HUES64 (cell line): Measurements from ENCODE around the gene KCNK7.
A peak's percentile ranks its signal among the peaks of the same experiment; 100 is the strongest.

ENCODE experiments used
- H3K27ac ChIP-seq: 2 replicates; pipeline ENCODE4 v1.7.0; 2013; ENCODE audit warnings: low read depth, low read length, inconsistent platforms
- H3K27me3 ChIP-seq: 2 replicates; pipeline ENCODE4 v1.6.1; 2013; ENCODE audit warnings: mild to moderate bottlenecking, low read length; ENCODE audit not compliant: insufficient read depth
- H3K36me3 ChIP-seq: 2 replicates; pipeline ENCODE4 v1.6.1; 2013; ENCODE audit warnings: mild to moderate bottlenecking, low read length; ENCODE audit not compliant: insufficient read depth
- H3K4me1 ChIP-seq: 2 replicates; pipeline ENCODE4 v1.6.1; 2013; ENCODE audit warnings: mild to moderate bottlenecking, low read length, moderate library complexity; ENCODE audit not compliant: insufficient read depth
- H3K4me3 ChIP-seq: 2 replicates; pipeline ENCODE4 v1.5.1; 2013; ENCODE audit warnings: mild to moderate bottlenecking, low read length, moderate library complexity
- H3K9ac ChIP-seq: 2 replicates; pipeline ENCODE4 v1.6.1; 2013; ENCODE audit warnings: mild to moderate bottlenecking, low read depth, low read length
- H3K9me3 ChIP-seq: 2 replicates; pipeline ENCODE4 v1.6.1; 2013; ENCODE audit warnings: low read depth, low read length; ENCODE audit not compliant: insufficient read depth
- WGBS: fragments of 150-250, 120-280 bp; methylation state at CpG from one replicate; pipeline ENCODE4 v1.1.7; 2013; ENCODE audit warnings: missing lambda C conversion rate; 5-methylcytosine and 5-hydroxymethylcytosine counted together

The KCNK7 gene

GRCh38 chr11:65592858-65593517, 2.6 kb downstream of the KCNK7 start:
- Histone ChIP-seq H3K36me3 (peaks cover 4% of the 10 kb centered on the region; the same call in 1 of the 2 replicates), H3K4me3 (peak overlapping the region; percentile 62), H3K9me3 (no peaks in the 10 kb centered on the region), H3K27ac (no peak overlapping the region), H3K9ac (no peak overlapping the region), H3K4me1 (0 out of 2 replicates have a peak, but pooled peaks cover 3% of the 10 kb centered on the region), H3K27me3 (peaks cover 44% of the 10 kb centered on the region)
- 65% methylated on average over 22 of the region's 22 CpGs for WGBS

- Histone ChIP-seq H3K9ac (peak overlapping the region; percentile 47), H3K27me3 (peaks cover 46% of the 10 kb centered on the region), H3K4me1 (0 out of 2 replicates have a peak, but pooled peaks cover 3% of the 10 kb centered on the region), H3K4me3 (peak overlapping the region; percentile 62), H3K27ac (no peak overlapping the region), H3K9me3 (no peaks in the 10 kb centered on the region), H3K36me3 (no peaks in the 10 kb centered on the region)
- 3% methylated on average over 106 of the region's 106 CpGs for WGBS
Observed at GRCh38 chr11:65591939-65592857, 3.4 kb downstream of the KCNK7 start.

GRCh38 chr11:65590240-65590738, 5.3 kb downstream of the KCNK7 start:
- Histone ChIP-seq H3K27me3 (peaks cover 63% of the 10 kb centered on the region), H3K4me1 (0 out of 2 replicates have a peak, but pooled peaks cover 3% of the 10 kb centered on the region), H3K36me3 (no peaks in the 10 kb centered on the region), H3K9me3 (no peaks in the 10 kb centered on the region), H3K27ac (no peak overlapping the region), H3K4me3 (no peak overlapping the region), H3K9ac (no peak overlapping the region)
- 87% methylated on average over 8 of the region's 8 CpGs for WGBS

- no peak overlapping the region for H3K9ac ChIP-seq
- 0 out of 2 replicates have a peak, but pooled peaks cover 3% of the 10 kb centered on the region for H3K4me1 ChIP-seq
- H3K9me3 ChIP-seq: no peaks in the 10 kb centered on the region
- H3K27me3 ChIP-seq: peaks cover 69% of the 10 kb centered on the region
- no peak overlapping the region for H3K27ac ChIP-seq
- WGBS: 84% methylated on average over 9 of the region's 9 CpGs
- no peaks in the 10 kb centered on the region for H3K36me3 ChIP-seq
- no peak overlapping the region for H3K4me3 ChIP-seq
Observed at GRCh38 chr11:65589444-65590239, 6.0 kb downstream of the KCNK7 start.

DNA sequence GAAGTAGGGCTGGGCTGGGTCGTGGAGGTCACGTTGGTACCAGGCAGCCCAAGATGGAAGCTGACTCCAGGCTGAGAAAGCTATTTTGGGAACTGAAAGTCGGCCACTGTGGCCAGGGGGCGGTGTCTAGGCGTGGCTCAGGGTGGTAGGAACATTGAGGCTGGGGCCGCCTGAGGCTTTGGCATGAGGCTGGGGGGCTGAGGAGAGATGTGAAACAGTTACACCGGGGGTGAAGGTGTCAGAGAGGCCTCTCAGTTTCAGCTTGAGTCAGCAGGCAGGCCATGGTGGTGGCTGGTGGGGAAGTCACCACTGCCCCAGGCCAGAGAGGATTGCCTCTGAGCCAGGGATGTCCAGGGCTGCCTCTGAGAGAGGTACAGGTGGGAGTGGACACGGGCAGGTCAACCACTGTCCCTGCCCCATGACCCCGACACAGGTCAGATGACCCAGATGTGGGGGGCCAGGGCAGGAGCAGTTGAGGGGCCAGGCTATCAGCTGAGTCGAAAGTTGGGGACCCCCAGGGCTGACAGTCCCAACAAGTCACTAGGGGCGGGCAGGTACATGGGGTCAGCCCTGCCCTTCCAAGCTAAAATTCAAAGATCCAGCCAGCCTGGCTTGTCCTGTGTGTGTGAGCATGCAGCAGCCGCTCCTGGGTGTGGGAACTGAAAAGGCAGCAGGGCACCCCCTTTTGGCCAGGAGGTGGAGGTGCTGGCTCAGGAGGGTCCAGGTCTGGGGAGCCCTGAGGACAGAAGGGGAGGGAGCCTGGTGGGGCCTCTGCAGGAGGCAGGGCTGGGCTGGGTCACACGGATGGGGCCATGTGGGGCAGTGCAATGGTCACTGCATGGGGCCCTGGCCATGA, 7.2 kb downstream of the KCNK7 start:
- H3K27ac ChIP-seq: no peak overlapping the region

GRCh38 chr11:65586676-65587075, 8.9 kb downstream of the KCNK7 start:
- no peak overlapping the region for H3K4me3 ChIP-seq
- H3K9ac ChIP-seq: no peak overlapping the region
- no peaks in the 10 kb centered on the region for H3K9me3 ChIP-seq
- H3K4me1 ChIP-seq: 0 out of 2 replicates have a peak, but pooled peaks cover 3% of the 10 kb centered on the region
- H3K36me3 ChIP-seq: no peaks in the 10 kb centered on the region
- no peak overlapping the region for H3K27ac ChIP-seq
- peaks cover 73% of the 10 kb centered on the region for H3K27me3 ChIP-seq
- 57% methylated on average over 2 of the region's 2 CpGs for WGBS

More for the DNA sequence above, 7.2 kb downstream of the KCNK7 start:
- Histone ChIP-seq H3K27me3 (peaks cover 75% of the 10 kb centered on the region), H3K4me1 (0 out of 2 replicates have a peak, but pooled peaks cover 6% of the 10 kb centered on the region), H3K4me3 (no peak overlapping the region), H3K9me3 (no peaks in the 10 kb centered on the region), H3K9ac (no peak overlapping the region), H3K36me3 (no peaks in the 10 kb centered on the region)
- 70% methylated on average over 13 of the region's 13 CpGs for WGBS

DNA sequence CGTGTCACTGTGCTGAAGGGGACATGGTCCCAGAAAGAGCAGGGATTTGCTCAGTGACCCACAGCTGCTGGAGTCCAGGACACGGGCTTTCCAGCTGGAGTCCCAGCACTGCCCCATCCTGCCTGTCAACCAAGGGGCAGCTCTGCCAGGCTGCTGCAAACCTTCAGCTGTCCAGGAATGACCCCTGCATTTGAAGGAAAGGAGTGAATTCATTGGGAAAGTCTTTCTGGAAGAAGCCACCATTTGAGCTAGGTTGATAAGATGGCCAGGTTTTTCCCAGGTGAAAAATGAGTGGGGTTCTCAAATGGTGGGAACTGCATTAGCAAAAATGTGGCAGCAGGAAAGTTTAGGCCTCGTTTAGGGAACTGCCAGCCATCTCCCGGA, 9.4 kb downstream of the KCNK7 start:
- H3K4me1 ChIP-seq: 0 out of 2 replicates have a peak, but pooled peaks cover 3% of the 10 kb centered on the region
- no peak overlapping the region for H3K9ac ChIP-seq
- no peak overlapping the region for H3K4me3 ChIP-seq
- H3K36me3 ChIP-seq: no peaks in the 10 kb centered on the region
- peaks cover 69% of the 10 kb centered on the region for H3K27me3 ChIP-seq
- WGBS: 88% methylated on average over 4 of the region's 4 CpGs
- H3K9me3 ChIP-seq: no peaks in the 10 kb centered on the region
- H3K27ac ChIP-seq: no peak overlapping the region

- 72% methylated on average over 50 of the region's 51 CpGs for WGBS
- H3K36me3 ChIP-seq: no peaks in the 10 kb centered on the region
- H3K4me1 ChIP-seq: 0 out of 2 replicates have a peak, but pooled peaks cover 3% of the 10 kb centered on the region
- H3K9ac ChIP-seq: no peak overlapping the region
- no peaks in the 10 kb centered on the region for H3K9me3 ChIP-seq
- no peak overlapping the region for H3K4me3 ChIP-seq
- H3K27me3 ChIP-seq: peaks cover 63% of the 10 kb centered on the region
- H3K27ac ChIP-seq: no peak overlapping the region
Observed at GRCh38 chr11:65585396-65586246, 10.0 kb downstream of the KCNK7 start.

- H3K36me3 ChIP-seq: no peaks in the 10 kb centered on the region
- H3K27me3 ChIP-seq: peaks cover 54% of the 10 kb centered on the region
- no peak overlapping the region for H3K27ac ChIP-seq
- H3K4me3 ChIP-seq: peak overlapping the region; percentile 28
- H3K9me3 ChIP-seq: no peaks in the 10 kb centered on the region
- H3K9ac ChIP-seq: no peak overlapping the region
- WGBS: 55% methylated on average over 46 of the region's 46 CpGs
- 0 out of 2 replicates have a peak, but pooled peaks cover 3% of the 10 kb centered on the region for H3K4me1 ChIP-seq
Observed at GRCh38 chr11:65584723-65585171, 10.9 kb downstream of the KCNK7 start.
